ENCODE data around the gene SLC9A9.

Gene SLC9A9

GRCh38 chr3:143236226-143236964, 611.9 kb downstream of the SLC9A9 start:
- TF ChIP-seq, protein P1, sequence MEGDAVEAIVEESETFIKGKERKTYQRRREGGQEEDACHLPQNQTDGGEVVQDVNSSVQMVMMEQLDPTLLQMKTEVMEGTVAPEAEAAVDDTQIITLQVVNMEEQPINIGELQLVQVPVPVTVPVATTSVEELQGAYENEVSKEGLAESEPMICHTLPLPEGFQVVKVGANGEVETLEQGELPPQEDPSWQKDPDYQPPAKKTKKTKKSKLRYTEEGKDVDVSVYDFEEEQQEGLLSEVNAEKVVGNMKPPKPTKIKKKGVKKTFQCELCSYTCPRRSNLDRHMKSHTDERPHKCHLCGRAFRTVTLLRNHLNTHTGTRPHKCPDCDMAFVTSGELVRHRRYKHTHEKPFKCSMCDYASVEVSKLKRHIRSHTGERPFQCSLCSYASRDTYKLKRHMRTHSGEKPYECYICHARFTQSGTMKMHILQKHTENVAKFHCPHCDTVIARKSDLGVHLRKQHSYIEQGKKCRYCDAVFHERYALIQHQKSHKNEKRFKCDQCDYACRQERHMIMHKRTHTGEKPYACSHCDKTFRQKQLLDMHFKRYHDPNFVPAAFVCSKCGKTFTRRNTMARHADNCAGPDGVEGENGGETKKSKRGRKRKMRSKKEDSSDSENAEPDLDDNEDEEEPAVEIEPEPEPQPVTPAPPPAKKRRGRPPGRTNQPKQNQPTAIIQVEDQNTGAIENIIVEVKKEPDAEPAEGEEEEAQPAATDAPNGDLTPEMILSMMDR (IDR thresholded peaks at IDR 0.05; ENCODE audit: control extremely low read depth, extremely low read depth, low read depth, missing control alignments), result no peak
- ChIA-PET POLR2A (interaction anchor here (0.5 kb wide), 1 partner anchor 153 kb away, joined by 4 read pairs; no protein-coding TSS in a partner anchor), CTCF (interaction anchor here (1.1 kb wide), 1 partner anchor 64 kb away, joined by 3 read pairs; no protein-coding TSS in a partner anchor)
- no peak for DNase-seq (ENCODE audit: extremely low spot score)

DNA sequence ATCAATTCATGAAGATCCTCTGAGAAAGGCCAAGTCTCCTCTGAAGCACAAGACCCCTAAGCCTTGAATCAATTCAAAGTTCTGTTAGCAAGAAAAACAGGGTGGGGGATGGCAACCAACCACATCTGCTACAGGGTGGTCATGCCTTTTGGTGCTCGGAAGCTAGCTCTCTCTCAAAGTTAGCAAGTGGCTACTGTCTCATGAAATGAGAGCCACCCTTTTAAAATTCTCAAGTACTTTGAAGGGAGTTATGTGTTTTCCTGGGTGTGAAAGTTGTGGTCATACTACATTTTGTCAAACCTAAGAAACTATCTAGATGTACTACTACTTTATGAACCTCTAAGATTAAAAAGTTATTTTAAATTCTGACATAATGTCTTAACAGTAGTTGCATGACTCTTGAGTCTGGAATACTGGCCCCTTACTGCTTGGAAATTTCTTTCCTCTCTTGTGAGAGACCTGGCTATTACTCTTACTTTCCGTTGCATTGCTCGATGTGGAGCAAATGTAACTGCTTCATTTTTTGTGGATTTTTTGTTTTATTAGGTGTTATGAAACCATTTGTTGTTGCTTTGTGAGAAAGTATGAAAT, 612.6 kb downstream of the SLC9A9 start:
- TF ChIP-seq, protein P1 (IDR thresholded peaks at IDR 0.05; ENCODE audit: control extremely low read depth, extremely low read depth, low read depth, missing control alignments), result no peak
- CTCF ChIA-PET, result no interaction called here
- POLR2A ChIA-PET, result no interaction called here
- no peak for DNase-seq (ENCODE audit: extremely low spot score)

DNA sequence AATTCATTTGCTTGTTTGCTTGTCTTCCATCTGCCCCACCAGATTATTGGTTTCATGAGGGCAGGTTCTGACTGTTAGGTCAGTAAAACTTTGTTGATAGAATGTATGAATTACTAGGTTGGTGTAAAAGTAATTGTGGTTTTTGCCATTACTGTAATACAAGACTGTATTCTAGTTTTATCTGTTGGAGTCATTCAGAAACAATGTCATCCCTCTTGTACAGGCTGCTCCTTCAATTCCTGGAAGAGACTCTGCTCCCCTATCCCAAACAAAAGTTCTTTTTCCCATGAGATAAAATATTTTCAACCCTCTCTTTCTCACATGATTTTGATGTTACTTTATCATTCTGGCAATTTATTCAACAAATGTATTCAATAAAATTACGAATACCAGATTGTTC, 613.7 kb downstream of the SLC9A9 start:
- ChIA-PET CTCF (interaction anchor here (1.2 kb wide), 1 partner anchor 13 kb away, joined by 3 read pairs; no protein-coding TSS in a partner anchor), POLR2A (no interaction called here)
- no peak for DNase-seq (ENCODE audit: extremely low spot score)
- TF ChIP-seq, protein P1 (IDR thresholded peaks at IDR 0.05; ENCODE audit: control extremely low read depth, extremely low read depth, low read depth, missing control alignments), result no peak

GRCh38 chr3:143232981-143233380, 615.3 kb downstream of the SLC9A9 start:
- TF ChIP-seq, protein P1 (IDR thresholded peaks at IDR 0.05; ENCODE audit: control extremely low read depth, extremely low read depth, low read depth, missing control alignments), result no peak
- no peak for DNase-seq (ENCODE audit: extremely low spot score)
- ChIA-PET POLR2A (no interaction called here), CTCF (interaction anchor here (1.8 kb wide), 1 partner anchor 12 kb away, joined by 7 read pairs; no protein-coding TSS in a partner anchor)

DNA sequence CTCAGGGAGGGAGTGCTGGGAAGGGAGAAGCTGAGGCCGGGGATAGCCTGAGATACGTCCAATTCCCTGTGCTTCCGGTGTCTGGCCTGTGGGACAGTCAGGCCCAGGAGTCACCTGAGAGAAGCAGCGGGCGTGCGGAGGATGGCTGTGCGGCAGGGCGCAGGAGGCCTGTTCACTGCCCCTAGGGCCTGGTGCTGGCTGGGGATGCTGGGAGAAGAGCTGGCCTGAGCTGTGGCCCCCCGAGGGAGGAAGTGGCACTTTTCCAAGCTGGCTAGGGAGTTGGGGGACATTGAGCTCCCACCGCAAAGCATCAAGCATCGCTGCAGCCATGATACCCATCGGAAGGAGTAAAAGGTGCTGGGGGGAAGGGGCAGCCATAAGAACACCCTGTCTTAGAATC, 619.9 kb downstream of the SLC9A9 start:
- TF ChIP-seq, protein P1 (IDR thresholded peaks at IDR 0.05; ENCODE audit: control extremely low read depth, extremely low read depth, low read depth, missing control alignments), result no peak
- POLR2A ChIA-PET, result no interaction called here
- CTCF ChIA-PET, result interaction anchor here (1.1 kb wide), 1 partner anchor 41 kb away, joined by 3 read pairs; no protein-coding TSS in a partner anchor
- DNase-seq (ENCODE audit: extremely low spot score), result no peak

GRCh38 chr3:143226678-143227291, 621.5 kb downstream of the SLC9A9 start:
- DNase-seq (ENCODE audit: extremely low spot score), result no peak
- POLR2A ChIA-PET, result no interaction called here
- TF ChIP-seq, protein P1 (IDR thresholded peaks at IDR 0.05; ENCODE audit: control extremely low read depth, extremely low read depth, low read depth, missing control alignments), result no peak
- CTCF ChIA-PET, result no interaction called here
